IPS-18a (cell line): ENCODE measurements around the gene SLC2A4RG.

Source experiments
- H3K27ac ChIP-seq: one replicate; pipeline ENCODE4 v1.5.1; 2013; ENCODE audit warnings: low read length
- H3K27me3 ChIP-seq: one replicate; pipeline ENCODE4 v1.6.1; 2013; ENCODE audit warnings: mild to moderate bottlenecking, low read length; ENCODE audit not compliant: control insufficient read depth, insufficient read depth
- H3K36me3 ChIP-seq: one replicate; pipeline ENCODE4 v1.6.1; 2013; ENCODE audit warnings: low read depth, low read length; ENCODE audit not compliant: control insufficient read depth
- H3K4me1 ChIP-seq: one replicate; pipeline ENCODE4 v1.6.1; 2013; ENCODE audit warnings: low read depth, low read length; ENCODE audit not compliant: control insufficient read depth
- H3K4me3 ChIP-seq: one replicate; pipeline ENCODE4 v1.5.1; 2013; ENCODE audit warnings: low read length
- H3K9ac ChIP-seq: one replicate; pipeline ENCODE4 v1.6.1; 2013; ENCODE audit warnings: mild to moderate bottlenecking, low read length, moderate library complexity
- H3K9me3 ChIP-seq: one replicate; pipeline ENCODE4 v1.6.1; 2013; ENCODE audit warnings: low read depth, low read length; ENCODE audit not compliant: control insufficient read depth

SLC2A4RG gene

DNA sequence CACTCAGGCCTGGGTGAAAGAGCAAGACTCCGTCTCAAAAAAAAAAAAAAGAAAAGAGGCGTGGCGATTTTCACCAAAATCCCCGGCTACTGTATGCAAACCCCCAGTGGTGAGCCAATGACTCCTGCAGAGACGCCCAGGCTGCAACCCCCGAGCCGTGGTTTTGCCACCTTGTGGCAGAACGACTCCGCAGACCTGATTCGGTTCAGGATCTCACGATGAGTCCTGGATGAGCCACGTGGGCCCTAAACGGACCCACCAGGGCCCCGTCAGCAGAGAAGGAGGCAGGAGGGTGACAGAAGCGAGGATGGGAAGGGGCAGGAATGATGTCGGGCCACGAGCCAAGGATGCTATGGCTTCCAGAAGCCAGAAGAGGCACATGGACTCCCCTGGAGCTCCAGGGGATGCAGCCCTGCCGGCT is 42.5 kb downstream of the SLC2A4RG start:
- H3K4me3 ChIP-seq = no peak overlapping the region
- no peaks in the 10 kb centered on the region for H3K27me3 ChIP-seq
- H3K36me3 ChIP-seq = no peaks in the 10 kb centered on the region
- no peaks in the 10 kb centered on the region for H3K9me3 ChIP-seq
- no peak overlapping the region for H3K9ac ChIP-seq
- H3K27ac ChIP-seq = no peak overlapping the region
- H3K4me1 ChIP-seq = no peaks in the 10 kb centered on the region

DNA sequence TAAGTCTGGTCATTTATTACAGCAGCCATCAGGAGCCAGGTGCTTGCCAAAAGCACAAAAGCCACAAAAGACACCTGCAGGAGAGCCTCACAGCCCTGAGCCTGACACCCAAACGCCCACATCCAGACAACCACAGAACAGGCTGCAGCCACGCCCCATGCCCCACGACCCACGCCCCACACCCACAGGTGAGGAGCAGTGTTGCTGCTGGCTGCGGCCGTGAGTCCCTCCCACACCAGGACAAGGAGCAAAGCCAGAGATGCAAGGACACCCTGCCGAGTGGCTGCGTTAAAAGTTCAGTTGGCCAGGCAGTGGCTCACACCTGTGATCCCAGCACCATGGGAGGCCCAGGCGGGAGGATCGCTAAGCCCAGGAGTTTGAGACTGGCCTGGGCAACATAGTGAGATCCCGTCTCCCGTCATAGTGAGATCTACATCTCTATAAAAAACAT is 43.0 kb downstream of the SLC2A4RG start:
- Histone ChIP-seq H3K36me3 (no peaks in the 10 kb centered on the region), H3K27me3 (no peaks in the 10 kb centered on the region), H3K27ac (no peak overlapping the region), H3K4me1 (no peaks in the 10 kb centered on the region), H3K9me3 (no peaks in the 10 kb centered on the region), H3K9ac (no peak overlapping the region), H3K4me3 (no peak overlapping the region)

GRCh38 chr20:63783970-63784369 is 44.4 kb downstream of the SLC2A4RG start:
- no peak overlapping the region for H3K4me3 ChIP-seq
- H3K9ac ChIP-seq = no peak overlapping the region
- no peaks in the 10 kb centered on the region for H3K36me3 ChIP-seq
- H3K9me3 ChIP-seq = no peaks in the 10 kb centered on the region
- no peaks in the 10 kb centered on the region for H3K27me3 ChIP-seq
- no peak overlapping the region for H3K27ac ChIP-seq
- H3K4me1 ChIP-seq = no peaks in the 10 kb centered on the region

DNA sequence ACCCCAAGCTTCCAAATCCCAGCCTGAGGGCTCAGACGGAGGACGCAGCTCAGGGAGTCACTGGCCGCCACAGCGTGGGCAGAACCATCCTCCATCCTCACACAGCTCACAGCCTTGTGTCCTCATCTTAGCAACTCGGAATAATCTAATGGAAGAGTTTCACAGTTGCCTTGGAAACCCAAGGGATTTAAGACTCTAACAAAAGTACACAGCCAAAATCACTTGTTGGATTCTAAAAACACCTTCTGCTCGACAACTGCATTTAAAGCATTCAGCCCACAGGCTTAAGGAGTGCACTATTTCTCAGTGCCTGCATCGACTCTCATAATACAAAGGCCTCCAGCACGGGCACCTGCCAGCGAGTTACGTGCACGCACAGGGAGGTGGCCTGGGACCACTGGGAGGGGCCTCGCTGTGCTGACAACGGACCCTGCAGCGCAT is 46.1 kb downstream of the SLC2A4RG start:
- Histone ChIP-seq H3K4me3 (no peak overlapping the region), H3K27ac (no peak overlapping the region), H3K9me3 (no peaks in the 10 kb centered on the region), H3K27me3 (no peaks in the 10 kb centered on the region), H3K4me1 (no peaks in the 10 kb centered on the region), H3K36me3 (peaks cover 3% of the 10 kb centered on the region), H3K9ac (no peak overlapping the region)

DNA sequence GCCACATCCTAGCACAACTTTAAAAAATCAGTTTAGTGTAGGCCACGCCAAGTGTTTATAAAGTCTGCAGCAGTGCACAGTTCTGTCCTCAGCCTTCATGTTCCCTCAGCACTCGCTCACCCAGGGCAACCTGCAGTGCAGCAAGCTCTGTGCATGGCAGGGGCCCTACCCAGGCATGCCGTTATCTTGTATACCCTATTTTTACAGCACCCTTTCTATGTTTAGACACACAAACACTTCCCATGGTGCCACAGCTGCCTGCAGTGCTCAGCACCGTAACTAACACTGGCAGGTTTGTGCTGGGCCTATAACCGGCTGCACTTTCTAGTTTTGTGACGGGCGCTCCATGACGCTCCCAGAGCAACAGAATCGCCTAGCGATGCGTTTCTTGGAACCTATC is 47.7 kb downstream of the SLC2A4RG start:
- H3K4me3 ChIP-seq = no peak overlapping the region
- no peaks in the 10 kb centered on the region for H3K4me1 ChIP-seq
- H3K27ac ChIP-seq = no peak overlapping the region
- peaks cover 3% of the 10 kb centered on the region for H3K36me3 ChIP-seq
- H3K27me3 ChIP-seq = no peaks in the 10 kb centered on the region
- H3K9ac ChIP-seq = no peak overlapping the region
- H3K9me3 ChIP-seq = no peaks in the 10 kb centered on the region

DNA sequence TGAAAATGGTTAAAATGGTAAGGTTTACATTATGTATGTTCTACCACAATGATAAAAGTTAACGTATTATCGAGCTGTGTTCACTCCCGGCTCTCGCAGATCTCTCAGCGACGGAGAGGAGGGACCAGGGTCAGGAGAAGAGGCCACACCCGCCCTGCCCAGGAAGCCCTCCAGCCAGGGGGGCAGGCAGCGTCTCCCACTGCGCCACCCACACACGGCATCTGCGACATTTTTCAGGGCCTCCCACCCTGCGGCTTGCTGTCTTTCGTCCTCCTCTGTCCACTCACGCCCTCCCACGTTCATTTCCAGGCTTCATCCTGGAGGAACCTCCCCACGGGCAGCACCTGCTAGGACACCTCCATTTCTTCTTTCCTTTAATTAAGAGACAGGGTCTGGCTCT is 48.2 kb downstream of the SLC2A4RG start:
- Histone ChIP-seq H3K4me3 (no peak overlapping the region), H3K4me1 (no peaks in the 10 kb centered on the region), H3K9me3 (no peaks in the 10 kb centered on the region), H3K27me3 (no peaks in the 10 kb centered on the region), H3K27ac (no peak overlapping the region), H3K9ac (no peak overlapping the region), H3K36me3 (peaks cover 3% of the 10 kb centered on the region)

DNA sequence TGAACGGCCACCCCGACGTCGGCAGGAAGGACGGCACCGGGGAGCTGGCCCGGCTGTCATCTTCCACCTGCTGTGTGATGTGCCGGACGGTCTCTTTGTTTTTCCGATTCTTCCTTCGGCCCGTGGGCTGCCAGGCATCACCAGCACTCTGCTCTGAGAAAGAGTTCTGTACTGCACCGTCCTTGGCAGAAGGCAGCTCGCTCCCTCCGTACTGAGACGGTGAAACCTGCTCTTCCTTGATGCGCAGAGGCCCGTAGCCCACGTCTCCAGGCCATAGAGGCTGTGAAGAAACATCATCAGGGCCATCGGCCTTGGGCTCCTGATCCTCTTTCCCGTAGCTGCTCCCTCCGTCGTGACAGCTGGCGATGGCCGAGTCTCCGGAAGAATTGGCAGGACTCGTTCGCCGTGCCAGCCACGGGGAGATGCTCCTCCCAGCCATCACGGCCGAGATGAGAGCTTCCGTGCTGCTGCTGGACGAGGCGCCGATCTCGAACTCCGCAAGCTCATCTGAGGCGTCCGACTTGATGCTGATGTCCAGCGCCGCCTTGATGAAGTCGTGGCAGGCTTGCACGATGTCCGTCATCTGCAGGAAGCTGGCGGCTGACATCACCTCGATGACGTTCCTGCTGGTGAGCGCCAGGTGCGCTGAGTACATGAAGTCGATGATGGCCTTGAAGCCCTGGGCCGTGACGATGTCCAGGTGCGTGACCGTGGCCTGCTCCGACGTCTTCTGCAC is 50.4 kb downstream of the SLC2A4RG start:
- Histone ChIP-seq H3K9me3 (no peaks in the 10 kb centered on the region), H3K36me3 (peaks cover 3% of the 10 kb centered on the region), H3K27me3 (no peaks in the 10 kb centered on the region), H3K27ac (no peak overlapping the region), H3K4me1 (no peaks in the 10 kb centered on the region), H3K4me3 (no peak overlapping the region), H3K9ac (no peak overlapping the region)

GRCh38 chr20:63790572-63791168 is 51.1 kb downstream of the SLC2A4RG start:
- Histone ChIP-seq H3K9me3 (no peaks in the 10 kb centered on the region), H3K36me3 (peaks cover 3% of the 10 kb centered on the region), H3K27me3 (no peaks in the 10 kb centered on the region), H3K4me1 (no peaks in the 10 kb centered on the region), H3K9ac (no peak overlapping the region), H3K27ac (no peak overlapping the region), H3K4me3 (no peak overlapping the region)

GRCh38 chr20:63791497-63792156 is 52.1 kb downstream of the SLC2A4RG start:
- Histone ChIP-seq H3K9ac (no peak overlapping the region), H3K9me3 (no peaks in the 10 kb centered on the region), H3K4me3 (no peak overlapping the region), H3K27me3 (no peaks in the 10 kb centered on the region), H3K4me1 (no peaks in the 10 kb centered on the region), H3K36me3 (peaks cover 3% of the 10 kb centered on the region), H3K27ac (no peak overlapping the region)

- no peaks in the 10 kb centered on the region for H3K9me3 ChIP-seq
- no peaks in the 10 kb centered on the region for H3K27me3 ChIP-seq
- peaks cover 3% of the 10 kb centered on the region for H3K36me3 ChIP-seq
- no peaks in the 10 kb centered on the region for H3K4me1 ChIP-seq
- H3K27ac ChIP-seq = no peak overlapping the region
- no peak overlapping the region for H3K9ac ChIP-seq
- H3K4me3 ChIP-seq = no peak overlapping the region
Observed at GRCh38 chr20:63792866-63793265, 53.3 kb downstream of the SLC2A4RG start.
